PC-3 (cell line): ENCODE measurements around the gene CALML4.

Experiments used
- EZH2phosphoT487 ChIP-seq: fragments of 300-600 bp; sonication (generic); IDR thresholded peaks from 2 replicates; pipeline ENCODE4 v1.6.1; 2018; ENCODE audit warnings: mild to moderate bottlenecking, antibody characterized with exemption, low read length, borderline replicate concordance
- TF ChIP-seq, protein P1 (sequence below): fragments of 300-600 bp; sonication (generic); conservative IDR thresholded peaks from 2 replicates; pipeline ENCODE4 v1.5.1; 2017; ENCODE audit warnings: antibody characterized with exemption, low read depth, mild to moderate bottlenecking, low read length

DNA sequence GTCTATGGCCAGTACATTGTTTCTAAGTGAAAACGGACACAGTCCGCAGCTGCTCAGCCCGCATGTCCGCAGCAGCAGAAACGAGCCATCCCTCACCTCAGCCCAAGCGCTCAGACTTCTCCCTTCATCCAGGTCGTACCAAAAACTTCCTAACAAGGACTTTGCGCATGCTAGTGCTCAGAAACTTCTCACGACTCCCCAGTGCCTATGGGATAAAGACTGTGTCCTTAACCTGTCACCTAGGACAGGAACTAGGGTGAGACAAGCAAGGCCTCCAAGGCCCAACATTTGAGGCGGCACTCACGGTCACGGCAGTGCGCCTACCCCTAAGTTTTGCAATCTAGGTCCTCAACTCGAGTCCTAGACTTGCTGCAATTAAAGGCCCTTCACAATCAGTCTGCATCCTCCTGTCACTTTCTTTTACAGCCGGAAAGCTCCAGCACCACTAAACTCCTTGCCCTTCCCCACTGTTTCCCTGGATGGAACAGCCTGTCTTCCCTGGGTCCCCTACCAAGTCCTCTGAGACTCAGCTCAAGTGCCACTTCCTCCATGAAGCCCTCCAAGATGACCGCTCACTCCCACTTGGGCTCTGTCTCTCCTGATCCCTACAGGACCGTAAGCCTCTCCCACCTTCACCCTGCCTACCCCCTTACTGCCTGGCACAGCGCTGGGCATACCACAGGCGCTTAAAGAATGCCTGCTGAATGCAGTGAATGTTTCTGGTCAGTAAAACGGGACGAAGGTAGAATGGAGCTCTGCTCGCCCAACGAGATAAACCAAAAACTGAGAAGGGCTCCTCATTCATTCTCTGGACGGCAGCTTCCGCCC, 23.2 kb upstream of the CALML4 start:
- TF ChIP-seq, protein P1, sequence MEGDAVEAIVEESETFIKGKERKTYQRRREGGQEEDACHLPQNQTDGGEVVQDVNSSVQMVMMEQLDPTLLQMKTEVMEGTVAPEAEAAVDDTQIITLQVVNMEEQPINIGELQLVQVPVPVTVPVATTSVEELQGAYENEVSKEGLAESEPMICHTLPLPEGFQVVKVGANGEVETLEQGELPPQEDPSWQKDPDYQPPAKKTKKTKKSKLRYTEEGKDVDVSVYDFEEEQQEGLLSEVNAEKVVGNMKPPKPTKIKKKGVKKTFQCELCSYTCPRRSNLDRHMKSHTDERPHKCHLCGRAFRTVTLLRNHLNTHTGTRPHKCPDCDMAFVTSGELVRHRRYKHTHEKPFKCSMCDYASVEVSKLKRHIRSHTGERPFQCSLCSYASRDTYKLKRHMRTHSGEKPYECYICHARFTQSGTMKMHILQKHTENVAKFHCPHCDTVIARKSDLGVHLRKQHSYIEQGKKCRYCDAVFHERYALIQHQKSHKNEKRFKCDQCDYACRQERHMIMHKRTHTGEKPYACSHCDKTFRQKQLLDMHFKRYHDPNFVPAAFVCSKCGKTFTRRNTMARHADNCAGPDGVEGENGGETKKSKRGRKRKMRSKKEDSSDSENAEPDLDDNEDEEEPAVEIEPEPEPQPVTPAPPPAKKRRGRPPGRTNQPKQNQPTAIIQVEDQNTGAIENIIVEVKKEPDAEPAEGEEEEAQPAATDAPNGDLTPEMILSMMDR = no peak
- TF ChIP-seq EZH2phosphoT487 = no peak
